Measurements from ENCODE around the gene ST7.
A peak's percentile ranks its signal among the peaks of the same experiment; 100 is the strongest.

Gene ST7

GRCh38 chr7:117273325-117273724 is 320.0 kb downstream of the ST7 start:
- no peak for DNase-seq (ENCODE audit: low spot score)

GRCh38 chr7:117273814-117274225 is 320.5 kb downstream of the ST7 start:
- no peak for DNase-seq (ENCODE audit: low spot score)

GRCh38 chr7:117274951-117275350 is 321.6 kb downstream of the ST7 start:
- DNase-seq (ENCODE audit: low spot score): no peak

- DNase-seq (ENCODE audit: low spot score): no peak
Measured at GRCh38 chr7:117277576-117277975, 324.3 kb downstream of the ST7 start.

GRCh38 chr7:117278040-117278439 is 324.7 kb downstream of the ST7 start:
- DNase-seq (ENCODE audit: low spot score): no peak

- peak; percentile 28 for DNase-seq (ENCODE audit: low spot score)
Measured at GRCh38 chr7:117279203-117279602, 325.9 kb downstream of the ST7 start.

Measured in NAMALWA (cell line).